Measurements from ENCODE around the gene IRF3.

IRF3 gene

GRCh38 chr19:49689133-49690078 is 23.7 kb upstream of the IRF3 start, which contains the start of gene ADM5:
Gene ADM5, plus strand, starts transcription at chr19:49689594. Its CDS starts 244 bp downstream, at chr19:49689838.
- Histone ChIP-seq H4K91ac (ENCODE audit: low read depth, low read length) (no peak within 1 kb of the TSS), H3K9me3 (ENCODE audit: insufficient read depth, low read depth, low read length) (no peaks in the 10 kb centered on the region), H3K14ac (ENCODE audit: low read length) (no peak within 1 kb of the TSS), H3K27ac (ENCODE audit: low read depth, low read length) (no peak within 1 kb of the TSS), H3K23ac (ENCODE audit: low read length) (no peak within 1 kb of the TSS), H2AK5ac (ENCODE audit: low read length) (peak within 1 kb of the TSS; percentile 39), H3K36me3 (ENCODE audit: control insufficient read depth in 1 of 2, insufficient read depth in 2 of 2, low read length in 2 of 2) (peaks cover 41% of the 10 kb centered on the region in 2 experiments), H2BK120ac (ENCODE audit: insufficient read depth, low read length, poor library complexity) (no peak within 1 kb of the TSS), H4K8ac (ENCODE audit: low read depth, low read length) (peak within 1 kb of the TSS; percentile 61), H2BK5ac (ENCODE audit: low read depth, low read length, poor library complexity) (no peak within 1 kb of the TSS), H3K4me3 (ENCODE audit: low read depth, low read length) (peak within 1 kb of the TSS; percentile 14), H3K79me1 (ENCODE audit: low read length) (peaks cover 3% of the 10 kb centered on the region), H3K79me2 (ENCODE audit: control insufficient read depth, insufficient read depth, low read length, poor library complexity) (no peaks in the 10 kb centered on the region), H3K4me2 (ENCODE audit: low read length) (peak within 1 kb of the TSS; percentile 64), H2BK12ac (ENCODE audit: low read length) (no peak within 1 kb of the TSS), H3K4ac (ENCODE audit: low read depth, low read length) (peak within 1 kb of the TSS; percentile 12), H2AFZ (ENCODE audit: insufficient read depth, low read length, poor library complexity) (peak within 1 kb of the TSS; percentile 56), H3K9ac (ENCODE audit: low read length) (no peak within 1 kb of the TSS), H3K27me3 (ENCODE audit: insufficient read depth, low read length) (no peaks in the 10 kb centered on the region), H3K18ac (ENCODE audit: low read length) (no peak within 1 kb of the TSS), H4K12ac (ENCODE audit: low read depth, low read length) (no peak within 1 kb of the TSS), H3K4me1 (ENCODE audit: control insufficient read depth in 1 of 2, insufficient read depth in 2 of 2, low read length in 2 of 2) (peaks cover 12 to 20% of the 10 kb centered on the region in 2 experiments)
- peak; percentile 35 to 38 for DNase-seq
- no CpG with 5 or more reads among the region's 54 CpGs for WGBS (ENCODE audit: extremely low coverage, insufficient coverage, insufficient read length)

GRCh38 chr19:49688531-49689132 is 23.0 kb upstream of the IRF3 start:
- H3K14ac ChIP-seq (ENCODE audit: low read length), result no peak overlapping the region
- H2AK5ac ChIP-seq (ENCODE audit: low read length), result no peak overlapping the region
- no peak overlapping the region for H3K4ac ChIP-seq (ENCODE audit: low read depth, low read length)
- no peak overlapping the region for H3K18ac ChIP-seq (ENCODE audit: low read length)
- no peak for DNase-seq
- no peak overlapping the region for H3K27ac ChIP-seq (ENCODE audit: low read depth, low read length)
- H2BK12ac ChIP-seq (ENCODE audit: low read length), result no peak overlapping the region
- H3K4me3 ChIP-seq (ENCODE audit: low read depth, low read length), result no peak overlapping the region
- H3K79me1 ChIP-seq (ENCODE audit: low read length), result peaks cover 3% of the 10 kb centered on the region
- H2BK120ac ChIP-seq (ENCODE audit: insufficient read depth, low read length, poor library complexity), result no peak overlapping the region
- H4K12ac ChIP-seq (ENCODE audit: low read depth, low read length), result no peak overlapping the region
- no peak overlapping the region for H3K23ac ChIP-seq (ENCODE audit: low read length)
- peaks cover 12 to 20% of the 10 kb centered on the region in 2 experiments for H3K4me1 ChIP-seq (ENCODE audit: control insufficient read depth in 1 of 2, insufficient read depth in 2 of 2, low read length in 2 of 2)
- no peaks in the 10 kb centered on the region for H3K27me3 ChIP-seq (ENCODE audit: insufficient read depth, low read length)
- no peaks in the 10 kb centered on the region for H3K79me2 ChIP-seq (ENCODE audit: control insufficient read depth, insufficient read depth, low read length, poor library complexity)
- H3K9ac ChIP-seq (ENCODE audit: low read length), result no peak overlapping the region
- H4K91ac ChIP-seq (ENCODE audit: low read depth, low read length), result no peak overlapping the region
- H2AFZ ChIP-seq (ENCODE audit: insufficient read depth, low read length, poor library complexity), result no peak overlapping the region
- H3K4me2 ChIP-seq (ENCODE audit: low read length), result no peak overlapping the region
- WGBS (ENCODE audit: extremely low coverage, insufficient coverage, insufficient read length), result no CpG with 5 or more reads among the region's 12 CpGs
- no peaks in the 10 kb centered on the region for H3K9me3 ChIP-seq (ENCODE audit: insufficient read depth, low read depth, low read length)
- H2BK5ac ChIP-seq (ENCODE audit: low read depth, low read length, poor library complexity), result no peak overlapping the region
- no peak overlapping the region for H4K8ac ChIP-seq (ENCODE audit: low read depth, low read length)
- peaks cover 49% of the 10 kb centered on the region in 2 experiments for H3K36me3 ChIP-seq (ENCODE audit: control insufficient read depth in 1 of 2, insufficient read depth in 2 of 2, low read length in 2 of 2)

GRCh38 chr19:49687566-49688316 is 22.1 kb upstream of the IRF3 start:
- H2BK5ac ChIP-seq (ENCODE audit: low read depth, low read length, poor library complexity), result no peak overlapping the region
- no peaks in the 10 kb centered on the region for H3K79me2 ChIP-seq (ENCODE audit: control insufficient read depth, insufficient read depth, low read length, poor library complexity)
- H3K4me3 ChIP-seq (ENCODE audit: low read depth, low read length), result no peak overlapping the region
- H3K14ac ChIP-seq (ENCODE audit: low read length), result no peak overlapping the region
- H3K9me3 ChIP-seq (ENCODE audit: insufficient read depth, low read depth, low read length), result no peaks in the 10 kb centered on the region
- no peak overlapping the region for H4K12ac ChIP-seq (ENCODE audit: low read depth, low read length)
- no peak overlapping the region for H4K8ac ChIP-seq (ENCODE audit: low read depth, low read length)
- no peak overlapping the region for H3K23ac ChIP-seq (ENCODE audit: low read length)
- H4K91ac ChIP-seq (ENCODE audit: low read depth, low read length), result no peak overlapping the region
- H3K79me1 ChIP-seq (ENCODE audit: low read length), result peaks cover 3% of the 10 kb centered on the region
- H3K27ac ChIP-seq (ENCODE audit: low read depth, low read length), result no peak overlapping the region
- peaks cover 12 to 20% of the 10 kb centered on the region in 2 experiments for H3K4me1 ChIP-seq (ENCODE audit: control insufficient read depth in 1 of 2, insufficient read depth in 2 of 2, low read length in 2 of 2)
- no CpG with 5 or more reads among the region's 26 CpGs for WGBS (ENCODE audit: extremely low coverage, insufficient coverage, insufficient read length)
- H2BK12ac ChIP-seq (ENCODE audit: low read length), result no peak overlapping the region
- H2AK5ac ChIP-seq (ENCODE audit: low read length), result no peak overlapping the region
- peaks cover 54% of the 10 kb centered on the region in 2 experiments for H3K36me3 ChIP-seq (ENCODE audit: control insufficient read depth in 1 of 2, insufficient read depth in 2 of 2, low read length in 2 of 2)
- H2BK120ac ChIP-seq (ENCODE audit: insufficient read depth, low read length, poor library complexity), result no peak overlapping the region
- no peak overlapping the region for H3K9ac ChIP-seq (ENCODE audit: low read length)
- no peak overlapping the region for H3K4me2 ChIP-seq (ENCODE audit: low read length)
- no peak overlapping the region for H3K18ac ChIP-seq (ENCODE audit: low read length)
- H2AFZ ChIP-seq (ENCODE audit: insufficient read depth, low read length, poor library complexity), result no peak overlapping the region
- no peak overlapping the region for H3K4ac ChIP-seq (ENCODE audit: low read depth, low read length)
- DNase-seq, result no peak
- no peaks in the 10 kb centered on the region for H3K27me3 ChIP-seq (ENCODE audit: insufficient read depth, low read length)

- no peaks in the 10 kb centered on the region for H3K9me3 ChIP-seq (ENCODE audit: insufficient read depth, low read depth, low read length)
- no peak overlapping the region for H3K23ac ChIP-seq (ENCODE audit: low read length)
- peaks cover 12 to 20% of the 10 kb centered on the region in 2 experiments for H3K4me1 ChIP-seq (ENCODE audit: control insufficient read depth in 1 of 2, insufficient read depth in 2 of 2, low read length in 2 of 2)
- no peak overlapping the region for H2AFZ ChIP-seq (ENCODE audit: insufficient read depth, low read length, poor library complexity)
- H3K79me2 ChIP-seq (ENCODE audit: control insufficient read depth, insufficient read depth, low read length, poor library complexity), result no peaks in the 10 kb centered on the region
- H2BK120ac ChIP-seq (ENCODE audit: insufficient read depth, low read length, poor library complexity), result no peak overlapping the region
- DNase-seq, result no peak
- no peaks in the 10 kb centered on the region for H3K27me3 ChIP-seq (ENCODE audit: insufficient read depth, low read length)
- H3K9ac ChIP-seq (ENCODE audit: low read length), result no peak overlapping the region
- peaks cover 3% of the 10 kb centered on the region for H3K79me1 ChIP-seq (ENCODE audit: low read length)
- H3K4ac ChIP-seq (ENCODE audit: low read depth, low read length), result no peak overlapping the region
- no peak overlapping the region for H2BK12ac ChIP-seq (ENCODE audit: low read length)
- H2BK5ac ChIP-seq (ENCODE audit: low read depth, low read length, poor library complexity), result no peak overlapping the region
- H3K27ac ChIP-seq (ENCODE audit: low read depth, low read length), result no peak overlapping the region
- H3K4me3 ChIP-seq (ENCODE audit: low read depth, low read length), result no peak overlapping the region
- H4K12ac ChIP-seq (ENCODE audit: low read depth, low read length), result no peak overlapping the region
- no peak overlapping the region for H3K18ac ChIP-seq (ENCODE audit: low read length)
- no peak overlapping the region for H3K4me2 ChIP-seq (ENCODE audit: low read length)
- no peak overlapping the region for H3K14ac ChIP-seq (ENCODE audit: low read length)
- peaks cover 59% of the 10 kb centered on the region in 2 experiments for H3K36me3 ChIP-seq (ENCODE audit: control insufficient read depth in 1 of 2, insufficient read depth in 2 of 2, low read length in 2 of 2)
- no peak overlapping the region for H2AK5ac ChIP-seq (ENCODE audit: low read length)
- no peak overlapping the region for H4K8ac ChIP-seq (ENCODE audit: low read depth, low read length)
- no peak overlapping the region for H4K91ac ChIP-seq (ENCODE audit: low read depth, low read length)
- no CpG with 5 or more reads among the region's 12 CpGs for WGBS (ENCODE audit: extremely low coverage, insufficient coverage, insufficient read length)
Observed at GRCh38 chr19:49687150-49687549, 21.5 kb upstream of the IRF3 start.

Measured in trophoblast cell (in vitro differentiated cells and primary cell).